Skin epidermis (tissue), 12 donors: ENCODE measurements around the gene NUP62.
A peak's percentile ranks its signal among the peaks of the same experiment; 100 is the strongest.

ENCODE experiments used
- H3K27ac ChIP-seq, 21 experiments: fragments of 200-600 bp; sonication (generic) in 11 of 21; one replicate each; pipeline ENCODE4 v1.5.0; 2020; ENCODE audit warnings: mild to moderate bottlenecking in 3 of 21, inconsistent platforms in 2 of 21, moderate library complexity in 2 of 21
- H3K4me3 ChIP-seq, 7 experiments: fragments of 200-600 bp; sonication (generic) in 2 of 7; one replicate each; pipeline ENCODE4 v1.5.0; 2020; ENCODE audit warnings: inconsistent platforms in 2 of 7, mild to moderate bottlenecking in 2 of 7, moderate library complexity in 1 of 7

NUP62 gene

DNA sequence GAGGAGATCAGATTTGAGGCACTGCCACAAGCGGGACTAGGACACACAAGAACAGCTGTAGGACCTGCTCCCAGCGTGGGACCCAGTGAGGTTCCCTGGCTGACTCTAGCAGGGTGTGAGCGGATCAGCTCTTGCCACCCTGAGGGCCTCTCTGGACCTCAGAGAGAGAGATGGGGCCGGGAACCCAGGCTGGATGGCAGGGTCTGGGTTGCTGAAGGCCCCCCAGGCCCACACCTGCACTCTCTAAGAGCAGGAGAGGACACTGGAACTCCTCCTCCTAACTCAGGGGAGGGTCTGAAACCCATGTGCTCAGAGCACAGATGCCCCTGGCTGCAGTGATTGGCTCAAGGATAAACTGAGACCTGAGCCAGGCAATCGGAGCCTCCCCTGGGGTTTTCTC is 19.1 kb downstream of the NUP62 start:
- peak overlapping the region in 8 of 21 experiments; percentile 2 to 79 (median 48) for H3K27ac ChIP-seq
- no peak overlapping the region for H3K4me3 ChIP-seq

DNA sequence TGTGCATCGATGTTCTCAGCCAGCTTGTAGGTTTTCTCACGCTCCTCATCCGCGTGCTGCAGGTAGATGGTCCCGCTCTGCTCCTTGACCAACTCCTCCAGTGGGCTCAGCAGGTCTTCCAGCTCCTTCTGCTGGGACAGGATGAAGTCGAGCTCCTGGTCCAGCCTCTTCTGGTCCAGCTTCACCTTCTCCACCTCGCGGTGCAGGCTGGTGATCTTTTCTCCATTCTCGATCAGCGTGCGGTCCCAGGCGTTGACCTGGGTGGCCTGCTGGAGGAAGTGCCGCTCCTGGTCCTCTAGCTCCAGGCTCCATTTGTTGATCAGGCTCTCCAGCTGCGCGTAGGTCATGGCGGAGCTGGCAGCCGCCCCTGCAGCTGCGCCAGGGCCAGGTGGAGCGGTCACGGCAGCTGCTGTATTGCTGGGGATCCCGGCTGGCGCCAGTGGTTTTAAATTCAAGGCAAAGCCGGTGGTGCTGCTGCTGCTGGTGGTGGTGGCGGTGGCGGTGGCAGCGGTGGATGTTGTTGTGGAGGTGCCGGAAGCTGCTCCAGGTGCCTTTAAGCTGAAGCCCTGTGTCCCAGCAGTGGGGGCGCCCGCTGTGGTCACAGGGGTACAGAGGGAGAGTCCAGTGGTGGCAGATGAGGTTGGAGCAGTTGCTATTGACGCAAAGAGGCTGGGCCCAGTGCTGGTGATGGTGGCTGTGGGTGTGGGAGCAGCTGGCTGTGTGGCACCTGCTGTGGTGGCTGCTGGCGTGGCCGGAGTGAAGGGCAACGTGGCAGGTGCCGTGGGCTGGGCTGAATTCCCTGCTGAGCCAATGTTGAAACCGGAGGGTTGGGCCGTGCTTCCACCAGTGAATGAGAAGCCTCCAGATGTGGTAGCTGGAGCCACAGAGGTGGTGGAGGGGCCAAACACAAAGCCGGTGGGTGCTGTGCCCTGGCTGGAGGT is 20.6 kb downstream of the NUP62 start:
- no peak overlapping the region for H3K27ac ChIP-seq
- H3K4me3 ChIP-seq: no peak overlapping the region

DNA sequence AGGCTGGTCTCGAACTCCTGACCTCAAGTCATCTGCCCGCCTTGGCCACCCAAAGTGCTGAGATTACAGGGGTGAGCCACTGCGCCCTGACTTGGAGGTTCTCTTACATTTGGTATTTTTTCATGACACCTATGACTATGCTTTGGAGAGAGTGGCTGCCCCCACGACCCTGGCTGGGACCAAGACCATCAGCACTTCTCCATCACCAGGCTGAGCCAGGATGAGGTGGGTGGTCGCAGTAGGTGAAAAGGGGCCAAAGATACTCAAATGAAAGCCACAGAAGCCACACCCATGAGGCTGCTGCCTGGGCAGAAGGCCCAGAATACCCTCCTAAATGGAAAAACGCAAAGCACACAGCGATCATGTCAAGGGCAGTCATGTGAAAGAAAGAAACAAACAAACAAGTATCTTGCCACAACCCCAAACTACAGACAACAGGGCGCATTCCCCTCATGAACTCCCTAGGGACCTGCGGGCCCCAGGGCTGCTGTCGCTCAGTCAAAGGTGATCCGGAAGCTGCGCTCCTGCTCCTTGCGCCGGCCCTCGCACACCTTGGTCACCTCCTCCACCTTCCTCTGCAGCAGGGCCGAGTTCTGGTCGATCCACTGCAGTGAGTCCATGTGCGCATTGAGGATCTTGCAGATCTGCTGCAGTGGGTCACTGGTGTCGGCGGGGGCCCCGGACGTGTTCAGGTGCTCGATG is 21.4 kb downstream of the NUP62 start:
- no peak overlapping the region for H3K27ac ChIP-seq

DNA sequence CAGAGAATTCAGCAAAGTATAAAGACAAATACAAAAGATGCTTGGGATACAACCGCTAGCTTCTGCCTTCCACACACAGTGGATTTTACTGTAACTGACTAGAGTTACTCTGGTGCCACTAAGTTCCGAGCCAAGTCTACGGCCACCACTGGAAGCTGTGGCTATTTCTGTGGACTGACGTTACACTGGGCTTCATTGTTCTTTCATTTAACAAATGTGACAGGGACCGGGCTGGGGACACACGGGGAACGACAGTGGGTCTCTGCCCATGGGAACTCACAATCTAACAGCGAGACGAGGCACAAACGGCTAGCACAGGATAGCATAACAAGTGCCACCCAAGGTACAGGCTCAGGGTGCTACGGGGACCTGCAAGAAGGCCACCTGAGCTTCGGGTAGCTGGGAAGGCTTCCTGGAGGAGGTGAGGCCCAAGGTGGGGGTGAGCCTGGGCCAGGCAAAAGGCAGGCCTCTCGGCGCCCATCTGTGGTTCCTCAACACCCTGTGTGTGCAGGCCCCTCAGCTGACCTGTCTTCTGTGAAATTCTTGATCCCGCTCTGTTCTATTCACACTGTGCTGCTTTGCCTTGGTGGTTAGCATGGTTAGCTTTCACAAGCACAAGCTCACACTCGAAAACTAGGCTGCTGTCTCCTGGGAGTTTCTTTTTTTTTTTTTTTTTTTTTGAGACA is 22.3 kb downstream of the NUP62 start:
- Histone ChIP-seq H3K27ac (no peak overlapping the region), H3K4me3 (no peak overlapping the region)

More for the DNA sequence above, 21.4 kb downstream of the NUP62 start:
- no peak overlapping the region for H3K4me3 ChIP-seq

DNA sequence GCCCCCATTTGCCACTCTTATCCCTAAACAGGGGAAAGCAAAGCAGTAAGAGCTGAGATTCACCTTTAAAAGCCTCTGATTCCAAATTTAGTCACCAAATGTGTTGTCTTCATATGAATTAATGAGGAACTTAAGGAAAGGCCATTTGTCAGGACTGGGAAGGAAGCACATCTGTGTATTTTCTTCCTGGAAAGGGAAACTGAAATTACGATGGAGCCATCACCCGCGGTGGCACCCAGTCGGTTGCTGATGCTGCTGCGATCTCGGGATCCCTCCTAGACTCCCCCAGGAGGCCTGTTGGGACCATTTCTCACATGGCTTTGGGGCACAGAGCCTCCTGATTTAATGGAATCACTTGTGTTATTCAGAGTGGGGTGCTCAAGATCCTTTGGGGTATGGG is 25.2 kb downstream of the NUP62 start:
- Histone ChIP-seq H3K27ac (peak overlapping the region in 2 of 21 experiments; percentile 5 to 32), H3K4me3 (no peak overlapping the region)

DNA sequence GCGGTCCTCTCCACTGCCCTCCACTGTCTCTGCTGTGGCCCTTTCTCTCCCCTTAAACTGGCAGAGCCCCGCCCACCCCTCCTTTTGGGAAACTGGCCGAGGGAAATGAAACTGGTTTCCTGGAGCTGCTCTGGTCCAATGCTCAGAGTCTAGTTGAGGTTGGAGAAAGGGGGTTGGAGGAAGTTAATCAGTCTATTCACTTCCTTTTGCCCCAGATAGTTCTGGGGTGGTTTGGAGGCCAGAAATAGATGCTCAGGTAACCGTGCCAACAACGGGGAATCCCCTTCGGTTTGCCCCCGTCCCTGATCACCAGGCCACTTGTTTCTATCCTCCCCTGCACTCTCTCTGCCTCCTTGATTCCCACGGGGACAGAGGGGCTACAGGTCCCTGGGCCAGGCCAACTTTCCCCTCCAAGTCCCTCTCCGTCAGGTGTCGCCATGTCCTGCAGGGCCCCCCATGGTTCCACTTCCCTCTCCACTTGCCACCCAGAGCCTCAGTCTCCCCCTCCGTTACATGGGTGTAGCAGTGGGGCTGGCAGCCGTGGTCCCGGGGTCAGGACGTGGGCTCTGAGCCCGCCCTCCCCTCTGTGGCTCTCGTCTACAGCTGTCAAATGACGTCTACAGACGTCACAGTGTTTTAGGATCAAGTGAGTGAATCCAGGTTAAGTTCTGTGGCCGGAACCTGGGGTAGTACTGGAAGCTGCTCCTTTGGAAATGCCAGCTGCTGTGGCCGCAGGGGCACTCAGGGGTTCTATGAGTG is 32.3 kb downstream of the NUP62 start, which contains the start of gene IL4I1:
Gene IL4I1, minus strand, starts transcription at position 25 of the 759 bp plus-strand sequence. CDS start 727 bp downstream, outside the sequence.
- Histone ChIP-seq H3K27ac (peak within 1 kb of the TSS in 20 of 21 experiments; percentile 18 to 84 (median 70)), H3K4me3 (peak within 1 kb of the TSS in 2 of 7 experiments; percentile 1 to 15)

DNA sequence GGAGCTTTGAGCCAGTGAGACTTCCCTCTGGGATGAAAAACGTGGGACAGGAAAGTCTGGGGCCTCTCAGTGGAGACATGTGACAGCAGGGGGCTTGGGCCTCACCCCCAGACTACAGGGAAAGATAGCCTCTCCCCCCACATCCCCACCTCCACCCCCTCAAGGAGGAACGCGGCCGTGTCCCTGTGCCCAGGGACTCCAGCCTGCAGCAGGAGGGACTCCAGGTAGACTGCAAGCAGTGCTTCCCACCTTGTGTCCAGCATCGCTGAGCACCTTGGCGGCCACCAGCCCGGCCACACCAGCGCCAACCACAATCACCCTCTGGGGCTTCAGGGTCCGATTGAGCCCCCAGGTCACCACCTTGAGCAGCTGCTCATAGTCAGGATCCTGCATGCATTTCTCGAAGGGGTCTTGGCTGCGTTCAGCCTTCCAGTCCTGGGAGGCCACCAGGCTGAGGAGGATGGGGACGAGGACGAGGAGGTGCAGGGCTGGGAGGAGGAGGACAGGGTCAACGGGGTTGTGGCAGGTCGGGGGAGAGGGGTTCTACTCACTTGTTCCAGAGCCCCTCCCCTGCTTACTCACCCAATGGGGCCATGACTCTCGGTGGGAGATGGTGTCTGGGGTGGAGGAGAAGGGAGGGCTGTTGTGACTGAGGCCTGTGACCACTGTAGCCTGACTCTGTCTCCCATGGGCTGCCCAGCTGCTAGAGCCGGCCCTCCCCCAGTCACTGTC is 33.6 kb downstream of the NUP62 start:
- Histone ChIP-seq H3K4me3 (peak overlapping the region in 2 of 7 experiments; percentile 1 to 15), H3K27ac (peak overlapping the region in 15 of 21 experiments; percentile 7 to 84 (median 73))

DNA sequence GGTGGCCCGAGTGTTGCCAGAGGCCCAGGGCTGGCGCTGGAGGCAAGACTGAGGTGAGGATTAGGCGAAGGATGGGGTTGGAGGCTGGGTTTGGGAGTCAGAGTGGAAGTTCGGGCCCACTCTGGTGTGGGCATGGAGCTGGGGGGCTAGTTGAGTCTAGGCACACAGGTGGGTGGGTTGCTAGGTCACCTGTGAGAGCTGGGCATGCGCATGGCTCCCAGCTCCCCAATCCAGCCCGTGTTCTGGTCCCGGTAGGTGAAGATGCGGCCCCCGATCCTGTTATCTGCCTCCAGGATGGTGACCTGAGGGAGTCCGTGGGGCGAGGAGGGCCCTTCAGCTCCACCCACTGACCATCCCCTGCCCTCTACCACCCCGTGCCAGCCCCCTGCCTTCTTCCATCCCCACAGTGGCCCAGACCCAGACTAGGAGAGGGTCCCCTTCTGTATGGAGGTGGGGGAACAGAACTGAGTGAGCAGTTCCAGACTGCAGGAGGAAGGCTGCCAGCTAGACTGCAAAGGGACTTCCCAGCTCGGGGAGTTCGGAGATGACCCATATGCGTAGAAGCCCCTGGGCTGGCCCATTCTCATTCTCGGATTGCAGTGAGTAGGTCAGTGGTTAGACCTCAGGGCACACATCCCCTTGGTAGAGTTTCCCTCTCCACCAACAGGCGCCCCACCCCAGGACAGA is 34.3 kb downstream of the NUP62 start:
- Histone ChIP-seq H3K4me3 (peak overlapping the region in 2 of 7 experiments; percentile 1 to 15), H3K27ac (peak overlapping the region in 3 of 21 experiments; percentile 69 to 84 (median 79))

DNA sequence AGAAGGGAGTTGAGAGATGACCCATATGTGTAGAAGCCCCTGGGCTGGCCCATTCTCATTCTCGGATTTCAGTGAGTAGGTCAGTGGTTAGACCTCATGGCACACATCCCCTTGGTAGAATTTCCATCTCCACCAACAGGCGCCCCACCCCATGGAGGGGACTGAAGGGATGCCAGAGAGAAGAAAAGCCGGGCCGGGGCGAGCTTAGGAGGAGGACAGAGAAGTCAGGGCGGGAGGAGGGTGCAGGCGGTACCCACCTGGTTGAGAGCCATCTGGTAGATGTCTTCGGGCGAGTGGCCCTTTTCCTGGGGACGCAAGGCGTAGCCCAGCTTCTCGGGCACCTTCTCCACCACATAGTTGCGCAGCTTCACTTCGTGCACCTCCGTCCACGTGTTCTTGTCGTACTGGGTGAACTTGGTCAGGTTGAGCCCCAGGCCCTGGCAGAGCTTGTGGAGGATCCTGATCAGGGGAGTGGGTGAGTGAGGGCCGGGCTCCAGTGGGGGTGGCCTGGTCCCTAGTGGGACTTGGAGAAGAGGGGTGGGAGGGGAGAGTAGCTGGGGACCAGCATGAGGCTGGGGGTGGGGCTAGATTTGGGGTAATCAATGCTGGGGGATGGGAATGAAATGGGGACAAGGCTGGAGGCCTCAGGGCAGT is 35.2 kb downstream of the NUP62 start:
- Histone ChIP-seq H3K27ac (no peak overlapping the region), H3K4me3 (no peak overlapping the region)

DNA sequence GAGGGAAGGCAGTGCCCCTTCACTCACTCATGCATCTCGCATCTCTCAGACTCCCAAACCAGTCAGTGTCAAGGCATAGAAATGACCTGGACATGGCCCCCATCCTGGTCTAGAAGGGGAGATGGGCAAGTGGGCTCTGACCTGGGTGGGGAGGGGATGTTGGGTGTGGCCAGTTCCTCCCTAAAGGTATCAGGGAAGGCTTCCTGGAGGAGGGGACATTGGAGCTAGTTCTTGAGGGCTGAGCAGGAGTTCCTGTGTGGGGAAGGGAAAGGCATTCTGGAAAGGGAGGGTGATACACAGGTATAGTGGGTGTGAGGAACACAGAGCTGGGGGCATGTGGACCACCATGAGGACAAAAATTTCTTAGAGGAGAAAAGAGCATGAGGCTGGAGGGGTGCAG is 36.6 kb downstream of the NUP62 start:
- Histone ChIP-seq H3K27ac (no peak overlapping the region), H3K4me3 (no peak overlapping the region)

DNA sequence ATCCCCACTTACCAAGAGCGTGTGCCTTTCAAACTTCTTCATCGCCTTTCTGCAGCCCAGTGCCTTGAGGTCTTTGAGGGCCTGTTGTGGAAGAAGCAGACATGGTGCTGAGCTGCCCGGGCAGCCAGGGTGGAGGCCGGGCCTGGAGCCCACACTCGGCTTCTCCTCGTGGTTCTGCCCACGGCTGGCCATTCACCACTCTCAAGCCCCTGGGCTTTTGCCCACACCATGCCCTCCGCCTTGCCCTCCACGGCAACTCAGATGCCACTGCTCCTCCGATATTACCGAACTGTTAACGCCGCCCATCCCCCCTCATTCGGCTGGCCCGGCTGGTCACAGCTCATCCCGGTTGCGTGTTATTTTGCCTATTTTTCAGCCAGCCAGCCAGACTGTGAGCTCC is 37.9 kb downstream of the NUP62 start:
- Histone ChIP-seq H3K27ac (peak overlapping the region in 4 of 21 experiments; percentile 12 to 49 (median 35)), H3K4me3 (no peak overlapping the region)

DNA sequence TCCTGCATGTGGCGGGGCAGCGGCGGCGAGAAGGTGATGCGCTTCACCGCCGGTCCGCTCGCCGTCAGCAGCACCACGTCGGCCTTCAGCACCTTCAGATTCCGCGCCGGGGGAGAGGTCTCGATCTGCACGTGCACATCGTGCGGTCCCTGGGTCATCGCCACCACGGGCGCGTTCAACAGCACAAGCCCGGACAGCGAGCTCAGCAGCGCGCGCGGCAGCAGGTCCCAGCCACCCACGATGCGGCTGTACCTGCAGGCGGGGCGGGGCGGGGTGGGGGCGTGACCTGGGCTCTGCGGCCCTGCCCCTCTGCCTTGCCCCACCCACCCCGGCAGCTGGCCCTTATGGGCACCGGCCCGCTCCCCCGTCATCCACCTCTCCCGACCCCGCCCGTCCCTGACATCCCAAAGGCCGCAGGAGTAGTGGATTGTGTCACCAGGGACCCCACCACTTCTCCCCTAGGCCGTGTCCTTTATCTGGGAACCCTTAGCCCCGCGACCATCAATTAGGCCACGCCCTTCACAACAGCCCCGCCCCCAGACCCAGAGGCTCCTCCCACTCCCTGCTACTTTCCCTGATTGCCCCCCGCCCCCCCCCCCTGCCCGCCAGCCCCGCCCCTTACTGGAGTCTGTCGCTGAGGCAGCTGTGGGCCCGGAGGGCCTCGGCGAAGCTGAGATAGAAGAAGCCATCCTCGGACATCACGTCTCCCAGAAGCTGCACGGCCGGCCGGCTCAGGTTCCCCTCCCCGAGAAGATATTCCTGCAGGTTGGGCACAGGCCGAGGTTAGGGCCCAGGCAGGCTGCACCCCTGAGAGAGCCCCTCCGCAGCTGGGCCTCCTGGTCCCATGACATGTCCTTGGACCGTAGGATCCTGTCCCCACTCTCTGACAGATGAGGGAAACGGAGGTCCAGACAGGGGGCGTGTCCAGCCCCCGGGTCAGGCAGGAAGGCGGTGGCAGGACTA is 38.7 kb downstream of the NUP62 start:
- peak overlapping the region; percentile 2 to 37 (median 26) for H3K4me3 ChIP-seq
- H3K27ac ChIP-seq: peak overlapping the region in 8 of 21 experiments; percentile 11 to 65 (median 36)

DNA sequence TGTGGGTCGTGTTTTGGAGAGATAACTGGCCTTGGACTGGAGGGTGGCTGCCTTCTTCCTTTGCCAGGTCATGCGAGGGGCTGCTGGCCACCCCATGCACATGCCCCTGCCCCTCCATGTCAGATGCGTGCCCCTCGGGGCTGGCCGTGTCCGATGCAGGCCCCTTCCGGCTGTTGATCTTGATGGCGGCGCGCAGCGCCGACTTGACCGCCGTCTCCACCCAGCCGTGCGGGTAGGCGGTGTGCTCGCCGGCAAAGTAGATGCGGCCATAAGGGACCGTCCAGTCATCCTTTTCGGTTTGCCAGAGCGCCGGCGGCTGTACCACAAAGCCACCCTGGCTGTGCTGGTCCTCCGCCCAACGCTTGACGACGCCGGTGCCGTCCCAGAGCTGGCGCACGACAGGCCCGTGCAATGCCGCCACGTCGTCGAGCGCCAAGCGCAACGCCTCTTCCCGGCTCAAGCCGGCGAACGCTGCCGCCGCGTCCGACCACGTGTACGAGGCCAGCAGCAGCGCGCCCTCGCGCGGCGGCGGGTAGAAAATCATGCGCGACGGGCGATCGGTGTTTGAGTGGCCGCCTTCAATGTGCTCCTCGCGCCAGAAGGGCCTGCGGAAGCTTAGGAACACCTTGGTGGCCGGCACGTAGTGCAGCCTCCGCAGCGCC is 39.5 kb downstream of the NUP62 start:
- H3K27ac ChIP-seq: peak overlapping the region in 6 of 21 experiments; percentile 11 to 65 (median 28)
- H3K4me3 ChIP-seq: peak overlapping the region; percentile 2 to 37 (median 26)

DNA sequence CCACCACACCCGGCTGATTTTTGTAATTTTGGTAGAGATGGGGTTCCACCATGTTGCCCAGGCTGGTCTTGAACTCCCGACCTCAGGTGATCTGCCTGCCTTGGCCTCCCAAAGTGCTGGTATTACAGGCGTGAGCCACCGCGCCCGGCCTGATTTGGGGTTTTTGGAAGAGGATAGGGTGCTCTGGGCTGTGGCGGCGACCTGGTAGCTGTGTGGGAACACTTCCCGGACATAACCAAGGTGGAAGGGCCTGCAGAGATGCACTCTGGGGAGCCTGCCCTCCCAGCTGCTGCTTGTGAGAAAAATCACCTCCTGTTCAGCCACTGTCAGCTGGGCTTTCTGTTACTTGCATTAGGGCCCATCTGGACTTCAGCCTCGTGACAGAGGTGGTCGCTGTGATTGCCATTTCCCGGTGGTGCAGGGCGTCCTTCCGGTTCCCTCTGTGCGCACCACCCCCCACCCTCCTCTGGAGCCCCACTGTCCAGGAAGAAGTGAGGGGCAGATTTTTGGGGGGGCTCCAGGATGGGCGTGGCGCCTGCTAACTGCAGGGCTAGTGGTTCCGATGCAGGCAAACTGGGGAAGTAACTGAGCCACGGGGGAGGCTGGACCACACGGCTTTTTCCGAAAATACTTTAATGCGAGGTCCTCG is 40.1 kb downstream of the NUP62 start:
- Histone ChIP-seq H3K4me3 (no peak overlapping the region), H3K27ac (no peak overlapping the region)

DNA sequence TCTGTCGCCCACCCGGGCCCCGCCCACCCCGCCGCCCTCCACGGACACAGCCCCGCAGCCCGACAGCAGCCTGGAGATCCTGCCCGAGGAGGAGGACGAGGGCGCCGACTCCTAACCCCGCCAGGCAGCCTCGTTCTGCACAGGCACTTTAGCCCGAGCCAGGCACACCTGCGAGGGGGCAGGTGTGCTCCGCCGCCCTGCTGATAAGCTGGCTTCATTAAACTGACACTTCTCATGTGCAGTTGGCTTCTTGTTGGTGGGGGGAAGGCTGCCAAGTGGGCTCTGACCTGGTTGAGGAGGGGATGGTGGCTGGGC is 40.8 kb downstream of the NUP62 start:
- H3K27ac ChIP-seq: no peak overlapping the region
- H3K4me3 ChIP-seq: no peak overlapping the region
